Measurements from ENCODE around the gene KLF16.

KLF16 gene

GRCh38 chr19:1832046-1832663 lies 31.2 kb downstream of the KLF16 start:
- DNase-seq (ENCODE audit: low spot score), result no peak
- in situ Hi-C loops (cut with MboI; ENCODE audit: low pct_unique_long_range_greater_than_20kb, low sequenced_read_pairs, unreplicated experiment), result no loop called here
- no peak for TF ChIP-seq CTCF (IDR thresholded peaks at IDR 0.05; ENCODE audit: extremely low read depth, insufficient read depth, missing control alignments)

- no peak for DNase-seq (ENCODE audit: low spot score)
- in situ Hi-C loops (cut with MboI; ENCODE audit: low pct_unique_long_range_greater_than_20kb, low sequenced_read_pairs, unreplicated experiment), result no loop called here
- TF ChIP-seq CTCF (IDR thresholded peaks at IDR 0.05; ENCODE audit: extremely low read depth, insufficient read depth, missing control alignments), result no peak
Measured at GRCh38 chr19:1830978-1831377, 32.4 kb downstream of the KLF16 start.

DNA sequence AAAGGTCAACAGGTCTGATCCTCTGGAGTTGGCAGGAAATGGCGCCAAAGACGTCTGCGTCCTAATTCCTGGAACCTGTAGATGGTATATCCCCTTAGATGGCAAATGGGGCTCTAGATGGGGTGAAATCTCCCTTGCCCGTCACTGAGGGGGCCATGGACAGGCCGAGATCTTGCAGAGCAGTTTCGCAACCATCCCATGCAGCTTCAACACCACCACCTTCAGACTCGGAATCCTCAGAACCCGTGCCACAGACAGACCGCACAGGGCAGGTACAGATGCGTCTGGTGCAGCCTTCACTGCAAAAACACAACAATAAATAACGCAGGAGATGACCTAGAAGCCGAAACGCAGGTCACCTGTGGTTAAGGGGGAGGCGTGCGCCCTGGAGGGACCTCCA lies 32.8 kb downstream of the KLF16 start:
- DNase-seq (ENCODE audit: low spot score), result no peak
- in situ Hi-C loops (cut with MboI; ENCODE audit: low pct_unique_long_range_greater_than_20kb, low sequenced_read_pairs, unreplicated experiment), result no loop called here
- no peak for TF ChIP-seq CTCF (IDR thresholded peaks at IDR 0.05; ENCODE audit: extremely low read depth, insufficient read depth, missing control alignments)

- in situ Hi-C loops (cut with MboI; ENCODE audit: low pct_unique_long_range_greater_than_20kb, low sequenced_read_pairs, unreplicated experiment), result no loop called here
- no peak for TF ChIP-seq CTCF (IDR thresholded peaks at IDR 0.05; ENCODE audit: extremely low read depth, insufficient read depth, missing control alignments)
- no peak for DNase-seq (ENCODE audit: low spot score)
Measured at GRCh38 chr19:1829958-1830357, 33.4 kb downstream of the KLF16 start.

GRCh38 chr19:1828279-1829238 lies 34.8 kb downstream of the KLF16 start:
- in situ Hi-C loops (cut with MboI; ENCODE audit: low pct_unique_long_range_greater_than_20kb, low sequenced_read_pairs, unreplicated experiment), result no loop called here
- TF ChIP-seq CTCF (IDR thresholded peaks at IDR 0.05; ENCODE audit: extremely low read depth, insufficient read depth, missing control alignments), result no peak
- DNase-seq (ENCODE audit: low spot score), result no peak

DNA sequence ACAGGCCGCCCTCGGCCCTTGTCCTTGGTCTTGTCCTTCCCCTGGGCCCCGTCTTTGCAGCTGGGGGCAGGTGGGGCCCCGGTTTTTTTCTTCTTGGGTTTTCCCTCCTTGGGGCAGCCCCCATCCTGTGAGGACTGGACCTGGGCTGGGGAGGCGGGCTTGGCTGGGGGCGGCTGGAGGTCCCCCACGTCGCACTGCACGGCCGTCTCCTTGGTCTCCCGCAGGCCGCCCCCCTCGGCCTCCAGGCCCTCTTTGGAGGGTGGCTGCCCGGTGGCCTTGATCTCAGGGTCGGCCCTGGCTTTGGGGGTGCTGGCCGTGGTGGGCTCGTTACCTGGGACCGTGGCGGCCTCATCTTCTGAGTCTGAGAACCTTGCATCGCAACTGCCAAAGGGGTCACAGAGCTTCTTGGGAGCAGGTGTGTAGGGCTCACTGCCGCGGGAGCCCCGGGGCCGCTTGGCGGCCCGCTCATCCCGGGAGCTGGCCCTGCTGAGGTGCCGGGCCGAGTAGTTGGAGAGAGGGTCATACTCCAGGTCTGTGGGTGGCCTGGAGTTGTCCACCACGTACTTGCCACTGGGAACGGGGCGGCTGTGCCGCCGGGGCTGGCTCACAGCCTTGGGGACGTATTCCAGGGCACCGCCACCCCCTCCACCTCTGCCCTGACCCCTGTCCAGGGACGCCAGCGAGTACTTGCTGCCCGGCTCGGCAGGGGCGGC lies 35.7 kb downstream of the KLF16 start:
- no peak for DNase-seq (ENCODE audit: low spot score)
- in situ Hi-C loops (cut with MboI; ENCODE audit: low pct_unique_long_range_greater_than_20kb, low sequenced_read_pairs, unreplicated experiment), result no loop called here
- no peak for TF ChIP-seq CTCF (IDR thresholded peaks at IDR 0.05; ENCODE audit: extremely low read depth, insufficient read depth, missing control alignments)

Data from GM13977 (cell line).